WTC11 (cell line): ENCODE measurements around the gene ARMC9. TPM values are rescaled to one million over a fixed set of nuclear protein-coding genes. Genes with fewer than 3 reads are reported as not detected.
"Not testable (repeated sequence)": the region's sequence is repeated elsewhere in the genome, so short reads cannot be mapped to it uniquely, and the experiment has no call there.

Experiments
- ATAC-seq: fragments of 200-7000 bp; cut with Tn5 transposase; 2 replicates; pipeline ENCODE4 v1.10.0; 2021; ENCODE audit warnings: mild to moderate bottlenecking, moderate library complexity
- CTCF ChIA-PET: fragments of 300-600 bp; sonication (Branson Sonifier 250); formaldehyde crosslinking; loops from one replicate; lab custom pipeline; 2021; ENCODE audit warnings: antibody characterized with exemption; lab: Charles Lee
- POLR2A ChIA-PET: fragments of 350-600 bp; sonication (Branson Sonifier 250); formaldehyde crosslinking; loops from one replicate; lab custom pipeline; 2021; ENCODE audit warnings: antibody characterized with exemption; lab: Charles Lee
- DNase-seq: peaks from one replicate; pipeline ENCODE4 v3.0.0; 2021; ENCODE audit warnings: low spot score
- H3K27ac Mint-ChIP-seq: 2 replicates; pipeline ENCODE4 v1.8.0; 2021; ENCODE audit warnings: mixed read lengths
- H3K27me3 Mint-ChIP-seq: 2 replicates; pipeline ENCODE4 v1.8.0; 2021; ENCODE audit warnings: low read depth, mild to moderate bottlenecking, moderate library complexity, mixed read lengths
- H3K36me3 Mint-ChIP-seq: 2 replicates; pipeline ENCODE4 v1.8.0; 2021; ENCODE audit warnings: mixed read lengths
- H3K4me1 Mint-ChIP-seq: 2 replicates; pipeline ENCODE4 v1.8.0; 2022; ENCODE audit warnings: mixed read lengths
- H3K4me3 Mint-ChIP-seq: 2 replicates; pipeline ENCODE4 v1.8.0; 2021; ENCODE audit warnings: mild to moderate bottlenecking, moderate library complexity, mixed read lengths
- H3K9me3 Mint-ChIP-seq: 2 replicates; pipeline ENCODE4 v1.8.0; 2021; ENCODE audit warnings: mixed read lengths
- ATF1 ChIP-seq: sonication (generic); formaldehyde crosslinking; IDR thresholded peaks from 2 replicates; pipeline ENCODE4 v1.8.1; 2023; ENCODE audit warnings: mild to moderate bottlenecking, moderate library complexity, missing genetic modification reagents
- ATF6 ChIP-seq: sonication (generic); formaldehyde crosslinking; IDR thresholded peaks from 2 replicates; pipeline ENCODE4 v1.8.1; 2023; ENCODE audit warnings: mild to moderate bottlenecking, missing genetic modification reagents
- EMX1 ChIP-seq: fragments of 250-450 bp; sonication (Bioruptor Pico); IDR thresholded peaks from 2 replicates; pipeline ENCODE4 v1.8.0; 2021; ENCODE audit warnings: mild to moderate bottlenecking
- ESRRA ChIP-seq: sonication (generic); formaldehyde crosslinking; IDR thresholded peaks from 2 replicates; pipeline ENCODE4 v1.8.1; 2022; ENCODE audit warnings: mild to moderate bottlenecking, missing genetic modification reagents, borderline replicate concordance
- ETV6 ChIP-seq: sonication (generic); formaldehyde crosslinking; IDR thresholded peaks from 2 replicates; pipeline ENCODE4 v1.8.1; 2022; ENCODE audit warnings: mild to moderate bottlenecking, missing genetic modification reagents
- FOXP1 ChIP-seq: sonication (generic); formaldehyde crosslinking; IDR thresholded peaks from 2 replicates; pipeline ENCODE4 v1.8.0; 2022; ENCODE audit warnings: missing genetic modification reagents, mild to moderate bottlenecking, moderate library complexity, borderline replicate concordance
- MLX ChIP-seq: sonication (generic); formaldehyde crosslinking; IDR thresholded peaks from 2 replicates; pipeline ENCODE4 v1.8.1; 2023; ENCODE audit warnings: mild to moderate bottlenecking, missing genetic modification reagents, moderate library complexity
- MYBL2 ChIP-seq: sonication (generic); formaldehyde crosslinking; IDR thresholded peaks from 2 replicates; pipeline ENCODE4 v1.8.1; 2023; ENCODE audit warnings: mild to moderate bottlenecking, moderate library complexity, missing genetic modification reagents
- NFYB ChIP-seq: sonication (generic); formaldehyde crosslinking; conservative IDR thresholded peaks from 2 replicates; pipeline ENCODE4 v1.8.0; 2022; ENCODE audit warnings: low read depth, missing genetic modification reagents
- NR1H2 ChIP-seq: sonication (generic); formaldehyde crosslinking; IDR thresholded peaks from 2 replicates; pipeline ENCODE4 v1.9.0; 2021; ENCODE audit warnings: mild to moderate bottlenecking, moderate library complexity, missing genetic modification reagents
- NR3C1 ChIP-seq: sonication (generic); formaldehyde crosslinking; conservative IDR thresholded peaks from 2 replicates; pipeline ENCODE4 v1.8.1; 2023; ENCODE audit warnings: low read depth, mild to moderate bottlenecking, missing genetic modification reagents
- OVOL2 ChIP-seq: fragments of 250-450 bp; sonication (Bioruptor Pico); IDR thresholded peaks from 2 replicates; pipeline ENCODE4 v1.9.0; 2021; ENCODE audit warnings: mild to moderate bottlenecking, borderline replicate concordance
- SOX15 ChIP-seq: fragments of 250-450 bp; sonication (Bioruptor Pico); IDR thresholded peaks from 2 replicates; pipeline ENCODE4 v1.9.0; 2021; ENCODE audit warnings: mild to moderate bottlenecking
- TEAD1 ChIP-seq: sonication (generic); formaldehyde crosslinking; IDR thresholded peaks from 2 replicates; pipeline ENCODE4 v1.8.0; 2022; ENCODE audit warnings: mild to moderate bottlenecking, missing genetic modification reagents
- ZNF121 ChIP-seq: sonication (generic); formaldehyde crosslinking; IDR thresholded peaks from 2 replicates; pipeline ENCODE4 v1.8.0; 2023; ENCODE audit warnings: missing genetic modification reagents
- ZNF232 ChIP-seq: sonication (generic); formaldehyde crosslinking; IDR thresholded peaks from 2 replicates; pipeline ENCODE4 v1.8.0; 2022; ENCODE audit warnings: mild to moderate bottlenecking, missing genetic modification reagents
- total RNA-seq: library from RNA; stranded (reverse); gene quantifications from 3 replicates; pipeline ENCODE4 v1.2.3, GENCODE V29; 2021
- TF ChIP-seq, protein P1 (sequence below): sonication (generic); formaldehyde crosslinking; IDR thresholded peaks from 2 replicates; pipeline ENCODE4 v1.8.1; 2022; ENCODE audit warnings: mild to moderate bottlenecking, moderate library complexity, missing genetic modification reagents
- TF ChIP-seq, protein P2 (sequence below): sonication (generic); formaldehyde crosslinking; IDR thresholded peaks from 2 replicates; pipeline ENCODE4 v1.8.1; 2023; ENCODE audit warnings: mild to moderate bottlenecking, missing genetic modification reagents
- TF ChIP-seq, protein P3 (sequence below): sonication (generic); formaldehyde crosslinking; conservative IDR thresholded peaks from 2 replicates; pipeline ENCODE4 v1.8.1; 2023; ENCODE audit warnings: mild to moderate bottlenecking, low read depth, missing genetic modification reagents, moderate library complexity
- TF ChIP-seq, protein P4 (sequence below): sonication (generic); formaldehyde crosslinking; IDR thresholded peaks from 2 replicates; pipeline ENCODE4 v1.8.0; 2022; ENCODE audit warnings: mild to moderate bottlenecking, missing genetic modification reagents
- TF ChIP-seq, protein P5 (sequence below): fragments of 250-450 bp; sonication (Bioruptor Pico); IDR thresholded peaks from 2 replicates; pipeline ENCODE4 v1.9.0; 2021; ENCODE audit warnings: mild to moderate bottlenecking, borderline replicate concordance

The ARMC9 gene
- total RNA-seq, 1 experiment from 2014 or later = 34.9 TPM

DNA sequence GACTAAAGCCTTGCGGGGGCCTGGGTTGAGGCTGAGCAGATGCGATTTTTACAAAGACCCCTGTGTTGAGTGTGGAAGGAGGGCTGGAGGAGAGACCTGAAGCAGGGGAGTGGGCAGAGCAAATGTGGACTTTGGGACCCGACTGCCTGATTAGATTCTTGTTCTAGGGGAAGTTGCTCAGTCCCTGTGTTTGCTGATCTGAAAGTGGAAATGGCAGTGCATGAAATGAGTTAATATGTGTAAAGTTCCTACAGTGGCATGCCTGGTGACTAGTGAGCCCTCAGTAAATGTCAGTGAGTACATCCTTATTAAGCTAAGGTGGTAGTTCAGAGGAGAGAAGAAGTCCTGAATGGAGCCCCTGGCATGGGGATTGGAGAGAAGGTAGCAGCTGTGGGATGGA lies 52.3 kb downstream of the ARMC9 start:
- POLR2A ChIA-PET = no interaction called here
- DNase-seq (no peak), ATAC-seq (no peak)
- Mint-ChIP-seq H3K36me3 (peaks cover 25% of the 10 kb centered on the region), H3K27me3 (no peaks in the 10 kb centered on the region), H3K4me1 (peaks cover 12% of the 10 kb centered on the region), H3K4me3 (no peak overlapping the region), H3K27ac (peak overlapping the region; percentile 63; the same call in 1 of the 2 replicates), H3K9me3 (no peaks in the 10 kb centered on the region)
- CTCF ChIA-PET = no interaction called here
- TF ChIP-seq, protein P1, sequence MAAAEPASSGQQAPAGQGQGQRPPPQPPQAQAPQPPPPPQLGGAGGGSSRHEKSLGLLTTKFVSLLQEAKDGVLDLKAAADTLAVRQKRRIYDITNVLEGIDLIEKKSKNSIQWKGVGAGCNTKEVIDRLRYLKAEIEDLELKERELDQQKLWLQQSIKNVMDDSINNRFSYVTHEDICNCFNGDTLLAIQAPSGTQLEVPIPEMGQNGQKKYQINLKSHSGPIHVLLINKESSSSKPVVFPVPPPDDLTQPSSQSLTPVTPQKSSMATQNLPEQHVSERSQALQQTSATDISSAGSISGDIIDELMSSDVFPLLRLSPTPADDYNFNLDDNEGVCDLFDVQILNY (CRISPR knock-in tag) = no peak
- no peak for TF ChIP-seq ATF6 (CRISPR knock-in tag)
- TF ChIP-seq, protein P2, sequence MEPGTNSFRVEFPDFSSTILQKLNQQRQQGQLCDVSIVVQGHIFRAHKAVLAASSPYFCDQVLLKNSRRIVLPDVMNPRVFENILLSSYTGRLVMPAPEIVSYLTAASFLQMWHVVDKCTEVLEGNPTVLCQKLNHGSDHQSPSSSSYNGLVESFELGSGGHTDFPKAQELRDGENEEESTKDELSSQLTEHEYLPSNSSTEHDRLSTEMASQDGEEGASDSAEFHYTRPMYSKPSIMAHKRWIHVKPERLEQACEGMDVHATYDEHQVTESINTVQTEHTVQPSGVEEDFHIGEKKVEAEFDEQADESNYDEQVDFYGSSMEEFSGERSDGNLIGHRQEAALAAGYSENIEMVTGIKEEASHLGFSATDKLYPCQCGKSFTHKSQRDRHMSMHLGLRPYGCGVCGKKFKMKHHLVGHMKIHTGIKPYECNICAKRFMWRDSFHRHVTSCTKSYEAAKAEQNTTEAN (CRISPR knock-in tag) = no peak
- no peak for TF ChIP-seq OVOL2 (CRISPR knock-in tag)
- TF ChIP-seq, protein P3, sequence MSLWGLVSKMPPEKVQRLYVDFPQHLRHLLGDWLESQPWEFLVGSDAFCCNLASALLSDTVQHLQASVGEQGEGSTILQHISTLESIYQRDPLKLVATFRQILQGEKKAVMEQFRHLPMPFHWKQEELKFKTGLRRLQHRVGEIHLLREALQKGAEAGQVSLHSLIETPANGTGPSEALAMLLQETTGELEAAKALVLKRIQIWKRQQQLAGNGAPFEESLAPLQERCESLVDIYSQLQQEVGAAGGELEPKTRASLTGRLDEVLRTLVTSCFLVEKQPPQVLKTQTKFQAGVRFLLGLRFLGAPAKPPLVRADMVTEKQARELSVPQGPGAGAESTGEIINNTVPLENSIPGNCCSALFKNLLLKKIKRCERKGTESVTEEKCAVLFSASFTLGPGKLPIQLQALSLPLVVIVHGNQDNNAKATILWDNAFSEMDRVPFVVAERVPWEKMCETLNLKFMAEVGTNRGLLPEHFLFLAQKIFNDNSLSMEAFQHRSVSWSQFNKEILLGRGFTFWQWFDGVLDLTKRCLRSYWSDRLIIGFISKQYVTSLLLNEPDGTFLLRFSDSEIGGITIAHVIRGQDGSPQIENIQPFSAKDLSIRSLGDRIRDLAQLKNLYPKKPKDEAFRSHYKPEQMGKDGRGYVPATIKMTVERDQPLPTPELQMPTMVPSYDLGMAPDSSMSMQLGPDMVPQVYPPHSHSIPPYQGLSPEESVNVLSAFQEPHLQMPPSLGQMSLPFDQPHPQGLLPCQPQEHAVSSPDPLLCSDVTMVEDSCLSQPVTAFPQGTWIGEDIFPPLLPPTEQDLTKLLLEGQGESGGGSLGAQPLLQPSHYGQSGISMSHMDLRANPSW = no peak
- no peak for TF ChIP-seq MLX (CRISPR knock-in tag)
- TF ChIP-seq ESRRA (CRISPR knock-in tag) = no peak
- TF ChIP-seq TEAD1 = no peak
- TF ChIP-seq SOX15 = no peak
- TF ChIP-seq ZNF121 (CRISPR knock-in tag) = no peak
- no peak for TF ChIP-seq ZNF232 (CRISPR knock-in tag)
- no peak for TF ChIP-seq NR3C1

- H3K36me3 Mint-ChIP-seq = peaks cover 17% of the 10 kb centered on the region
- CTCF ChIA-PET = not testable (repeated sequence)
These were observed 54.9 kb downstream of the ARMC9 start for GRCh38 chr2:231253292-231253691.

DNA sequence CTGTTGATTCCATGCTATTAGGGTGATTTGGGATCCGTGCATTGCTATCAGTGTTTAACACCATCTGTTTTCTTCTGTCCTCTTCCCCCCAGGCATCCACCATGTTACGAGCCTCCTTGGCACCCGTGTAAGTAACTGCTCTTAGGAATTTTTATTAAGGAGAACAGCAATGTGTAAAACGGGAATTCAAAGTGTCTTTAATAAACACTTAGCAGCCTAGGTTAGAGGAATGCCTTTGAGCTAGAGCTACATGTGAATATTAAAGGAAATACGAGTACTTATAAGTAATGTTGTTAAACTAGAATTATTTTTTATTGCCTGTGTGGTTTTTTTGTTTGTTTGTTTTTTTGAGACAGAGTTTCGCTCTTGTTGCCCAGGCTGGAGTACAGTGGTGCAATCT lies 58.1 kb downstream of the ARMC9 start:
- no peak for ATAC-seq
- TF ChIP-seq NFYB (no peak), FOXP1 (no peak), MYBL2 (CRISPR knock-in tag) (no peak), NR1H2 (CRISPR knock-in tag) (no peak), ETV6 (CRISPR knock-in tag) (no peak), EMX1 (CRISPR knock-in tag) (no peak), ATF1 (CRISPR knock-in tag) (no peak)
- TF ChIP-seq, protein P4, sequence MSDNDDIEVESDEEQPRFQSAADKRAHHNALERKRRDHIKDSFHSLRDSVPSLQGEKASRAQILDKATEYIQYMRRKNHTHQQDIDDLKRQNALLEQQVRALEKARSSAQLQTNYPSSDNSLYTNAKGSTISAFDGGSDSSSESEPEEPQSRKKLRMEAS (CRISPR knock-in tag) = no peak
- TF ChIP-seq, protein P5, sequence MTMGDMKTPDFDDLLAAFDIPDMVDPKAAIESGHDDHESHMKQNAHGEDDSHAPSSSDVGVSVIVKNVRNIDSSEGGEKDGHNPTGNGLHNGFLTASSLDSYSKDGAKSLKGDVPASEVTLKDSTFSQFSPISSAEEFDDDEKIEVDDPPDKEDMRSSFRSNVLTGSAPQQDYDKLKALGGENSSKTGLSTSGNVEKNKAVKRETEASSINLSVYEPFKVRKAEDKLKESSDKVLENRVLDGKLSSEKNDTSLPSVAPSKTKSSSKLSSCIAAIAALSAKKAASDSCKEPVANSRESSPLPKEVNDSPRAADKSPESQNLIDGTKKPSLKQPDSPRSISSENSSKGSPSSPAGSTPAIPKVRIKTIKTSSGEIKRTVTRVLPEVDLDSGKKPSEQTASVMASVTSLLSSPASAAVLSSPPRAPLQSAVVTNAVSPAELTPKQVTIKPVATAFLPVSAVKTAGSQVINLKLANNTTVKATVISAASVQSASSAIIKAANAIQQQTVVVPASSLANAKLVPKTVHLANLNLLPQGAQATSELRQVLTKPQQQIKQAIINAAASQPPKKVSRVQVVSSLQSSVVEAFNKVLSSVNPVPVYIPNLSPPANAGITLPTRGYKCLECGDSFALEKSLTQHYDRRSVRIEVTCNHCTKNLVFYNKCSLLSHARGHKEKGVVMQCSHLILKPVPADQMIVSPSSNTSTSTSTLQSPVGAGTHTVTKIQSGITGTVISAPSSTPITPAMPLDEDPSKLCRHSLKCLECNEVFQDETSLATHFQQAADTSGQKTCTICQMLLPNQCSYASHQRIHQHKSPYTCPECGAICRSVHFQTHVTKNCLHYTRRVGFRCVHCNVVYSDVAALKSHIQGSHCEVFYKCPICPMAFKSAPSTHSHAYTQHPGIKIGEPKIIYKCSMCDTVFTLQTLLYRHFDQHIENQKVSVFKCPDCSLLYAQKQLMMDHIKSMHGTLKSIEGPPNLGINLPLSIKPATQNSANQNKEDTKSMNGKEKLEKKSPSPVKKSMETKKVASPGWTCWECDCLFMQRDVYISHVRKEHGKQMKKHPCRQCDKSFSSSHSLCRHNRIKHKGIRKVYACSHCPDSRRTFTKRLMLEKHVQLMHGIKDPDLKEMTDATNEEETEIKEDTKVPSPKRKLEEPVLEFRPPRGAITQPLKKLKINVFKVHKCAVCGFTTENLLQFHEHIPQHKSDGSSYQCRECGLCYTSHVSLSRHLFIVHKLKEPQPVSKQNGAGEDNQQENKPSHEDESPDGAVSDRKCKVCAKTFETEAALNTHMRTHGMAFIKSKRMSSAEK = no peak

More at GRCh38 chr2:231253292-231253691, 54.9 kb downstream of the ARMC9 start:
- ATAC-seq, H3K4me1 Mint-ChIP-seq, DNase-seq, H3K4me3 Mint-ChIP-seq, H3K9me3 Mint-ChIP-seq, H3K27me3 Mint-ChIP-seq: not testable (repeated sequence)
- H3K27ac Mint-ChIP-seq = peak overlapping the region; percentile 40; the same call in 1 of the 2 replicates
- POLR2A ChIA-PET = interaction anchor here (0.7 to 1.0 kb wide), 2 partner anchors 55 to 153 kb away, joined by 3 to 6 read pairs; no protein-coding TSS in a partner anchor

More for the DNA sequence above, 58.1 kb downstream of the ARMC9 start:
- DNase-seq = no peak
- ChIA-PET CTCF (no interaction called here), POLR2A (interaction anchor here (0.6 kb wide), 1 partner anchor 208 kb away, joined by 3 read pairs; the partner anchor contains the start of gene NCL)
- peak overlapping the region; percentile 86; the same call in 1 of the 2 replicates for H3K27ac Mint-ChIP-seq
- H3K27me3 Mint-ChIP-seq = no peaks in the 10 kb centered on the region
- no peaks in the 10 kb centered on the region for H3K9me3 Mint-ChIP-seq
- peaks cover 24% of the 10 kb centered on the region for H3K36me3 Mint-ChIP-seq
- no peak overlapping the region for H3K4me3 Mint-ChIP-seq
- H3K4me1 Mint-ChIP-seq = peaks cover 6% of the 10 kb centered on the region
